ENCODE measurements around the gene SYPL2.

DNA sequence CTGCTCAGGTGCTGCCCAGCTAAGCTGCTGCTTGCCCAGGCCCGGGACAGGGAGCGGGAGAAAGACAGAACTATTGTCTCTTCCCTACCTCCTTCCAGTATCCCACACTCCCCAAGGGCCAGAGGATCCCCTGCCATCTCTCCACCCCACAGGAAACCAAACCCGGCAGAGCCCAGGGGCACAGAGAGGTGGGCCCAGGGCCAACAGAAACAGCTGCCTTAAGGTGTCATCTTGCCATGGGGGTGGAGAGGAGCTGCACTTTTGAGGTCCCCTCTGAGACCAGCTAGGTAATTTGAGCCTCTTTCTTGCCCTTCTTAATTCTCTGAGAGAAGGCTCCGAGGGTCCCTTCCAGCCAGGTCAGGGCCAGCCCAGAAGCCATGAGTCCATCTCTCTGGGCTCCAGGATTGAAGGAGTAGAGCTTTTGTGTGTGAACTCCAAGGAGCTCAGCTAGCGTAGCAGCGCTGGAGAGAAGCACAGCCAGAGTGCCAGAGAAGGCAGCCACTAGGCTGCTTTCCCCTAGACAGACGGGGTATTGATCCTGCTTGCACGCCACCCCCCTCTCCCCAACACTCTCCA, 63.6 kb downstream of the SYPL2 start:
- TF ChIP-seq, protein P1, sequence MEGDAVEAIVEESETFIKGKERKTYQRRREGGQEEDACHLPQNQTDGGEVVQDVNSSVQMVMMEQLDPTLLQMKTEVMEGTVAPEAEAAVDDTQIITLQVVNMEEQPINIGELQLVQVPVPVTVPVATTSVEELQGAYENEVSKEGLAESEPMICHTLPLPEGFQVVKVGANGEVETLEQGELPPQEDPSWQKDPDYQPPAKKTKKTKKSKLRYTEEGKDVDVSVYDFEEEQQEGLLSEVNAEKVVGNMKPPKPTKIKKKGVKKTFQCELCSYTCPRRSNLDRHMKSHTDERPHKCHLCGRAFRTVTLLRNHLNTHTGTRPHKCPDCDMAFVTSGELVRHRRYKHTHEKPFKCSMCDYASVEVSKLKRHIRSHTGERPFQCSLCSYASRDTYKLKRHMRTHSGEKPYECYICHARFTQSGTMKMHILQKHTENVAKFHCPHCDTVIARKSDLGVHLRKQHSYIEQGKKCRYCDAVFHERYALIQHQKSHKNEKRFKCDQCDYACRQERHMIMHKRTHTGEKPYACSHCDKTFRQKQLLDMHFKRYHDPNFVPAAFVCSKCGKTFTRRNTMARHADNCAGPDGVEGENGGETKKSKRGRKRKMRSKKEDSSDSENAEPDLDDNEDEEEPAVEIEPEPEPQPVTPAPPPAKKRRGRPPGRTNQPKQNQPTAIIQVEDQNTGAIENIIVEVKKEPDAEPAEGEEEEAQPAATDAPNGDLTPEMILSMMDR (conservative IDR thresholded peaks at IDR 0.05 in 1 of 2, IDR thresholded peaks at IDR 0.05 in 1 of 2; ENCODE audit: low read depth in 1 of 2, low read length in 2 of 2): no peak
- TF ChIP-seq EZH2 (IDR thresholded peaks at IDR 0.05; ENCODE audit: low read length, missing control alignments): no peak
